HCT116 (cell line): ENCODE data around the gene RNF126. TPM values are rescaled to one million over a fixed set of nuclear protein-coding genes. Genes with fewer than 3 reads are reported as not detected.

Source experiments
- ATAC-seq: fragments of 200-7000 bp; cut with Tn5 transposase; 2 replicates; pipeline ENCODE4 v1.9.1; 2020; ENCODE audit warnings: mild to moderate bottlenecking, moderate library complexity
- BruUV-seq: library from RNA; stranded (reverse); fragments of 400-500 nt; replicated peaks from 2 replicates; lab custom pipeline; 2021; lab: Mats Ljungman, UMichigan
- CTCF ChIA-PET: fragments of 300-600 bp; sonication (Branson Sonifier 250); formaldehyde crosslinking; loops from one replicate; lab custom pipeline; 2021; ENCODE audit warnings: antibody characterized with exemption; lab: Charles Lee
- POLR2A ChIA-PET: fragments of 300-600, 350-600 bp; sonication (Branson Sonifier 250); formaldehyde crosslinking; loops from one replicate; lab custom pipeline; 2021; ENCODE audit warnings: antibody characterized with exemption; lab: Charles Lee
- RAD21 ChIA-PET, 2 experiments: fragments of 300-600 bp; sonication (Branson Sonifier 250); formaldehyde crosslinking; loops; one replicate each; lab custom pipeline; 2023; ENCODE audit warnings: low total read pairs in 2 of 2; ENCODE audit not compliant: uncharacterized antibody in 2 of 2, unreplicated experiment in 2 of 2, low non-redundant PET in 1 of 2; lab: Charles Lee
- DNase-seq: peaks from one replicate; pipeline ENCODE4 v3.0.0-alpha.2; 2010; ENCODE audit warnings: low read depth, low spot score
- H2AFZ ChIP-seq: fragments of 200-600 bp; shearing (Covaris generic), sonication (generic); 2 replicates; pipeline ENCODE4 v1.6.1; 2017; ENCODE audit warnings: low read depth, mixed run types, mixed read lengths, antibody characterized with exemption, low read length; ENCODE audit not compliant: poor library complexity, severe bottlenecking
- H3K27ac ChIP-seq: 2 replicates; pipeline ENCODE4 v1.5.1; 2012; ENCODE audit warnings: low read depth, low read length
- H3K27me3 ChIP-seq: fragments of 200-600 bp; sonication (generic); 2 replicates; pipeline ENCODE4 v1.6.1; 2016; ENCODE audit warnings: mixed run types, low read length, mixed read lengths; ENCODE audit not compliant: insufficient read depth
- H3K36me3 ChIP-seq, 2 experiments: fragments of 200-500 bp in 1 of 2; fragments of 200-600 bp in 1 of 2; sonication (Bioruptor generic) in 1 of 2; sonication (generic) in 1 of 2; 2 replicates each; pipeline versions ENCODE4 v1.5.1 to v1.6.1; 2014 to 2016; ENCODE audit warnings: low read length in 2 of 2, inconsistent platforms in 1 of 2, mixed read lengths in 1 of 2, mixed run types in 1 of 2; ENCODE audit not compliant: insufficient read depth in 2 of 2, control insufficient read depth in 1 of 2
- H3K4me1 ChIP-seq, 2 experiments: fragments of 200-600 bp in 1 of 2; sonication (generic) in 1 of 2; 2 replicates each; pipeline versions ENCODE4 v1.5.1 to v1.6.1; 2012 to 2017; ENCODE audit warnings: low read length in 2 of 2, inconsistent platforms in 1 of 2, mild to moderate bottlenecking in 1 of 2, mixed read lengths in 1 of 2, mixed run types in 1 of 2, moderate library complexity in 1 of 2; ENCODE audit not compliant: insufficient read depth in 2 of 2, control insufficient read depth in 1 of 2
- H3K4me2 ChIP-seq: fragments of 200-600 bp; sonication (generic); 2 replicates; pipeline ENCODE4 v1.6.1; 2017; ENCODE audit warnings: mixed run types, low read length, mixed read lengths
- H3K4me3 ChIP-seq, 2 experiments: fragments of 200-600 bp in 1 of 2; sonication (generic) in 1 of 2; replicated peaks in 1 of 2; 2 replicates each; pipeline ENCODE4 v1.5.1; 2011 to 2016; ENCODE audit warnings: low read length in 2 of 2, control low read depth in 1 of 2, low read depth in 1 of 2, mild to moderate bottlenecking in 1 of 2, mixed read lengths in 1 of 2, mixed run types in 1 of 2
- H3K79me2 ChIP-seq: fragments of 200-600 bp; sonication (generic); 2 replicates; pipeline ENCODE4 v1.6.1; 2017; ENCODE audit warnings: mild to moderate bottlenecking, mixed run types, low read length, moderate library complexity, mixed read lengths; ENCODE audit not compliant: insufficient read depth
- H3K9ac ChIP-seq: fragments of 200-600 bp; sonication (generic); 2 replicates; pipeline ENCODE4 v1.6.1; 2016; ENCODE audit warnings: low read length, mixed read lengths
- H3K9me2 ChIP-seq: fragments of 200-600 bp; sonication (generic), shearing (Covaris generic); 2 replicates; pipeline ENCODE4 v1.6.1; 2017; ENCODE audit warnings: mixed run types, mild to moderate bottlenecking, moderate library complexity; ENCODE audit not compliant: insufficient read depth
- H3K9me3 ChIP-seq, 2 experiments: fragments of 200-500 bp in 1 of 2; fragments of 200-600 bp in 1 of 2; sonication (Bioruptor generic) in 1 of 2; sonication (generic) in 1 of 2; 2 replicates each; pipeline ENCODE4 v1.6.1; 2014 to 2017; ENCODE audit warnings: low read length in 2 of 2, mixed read lengths in 2 of 2, inconsistent platforms in 1 of 2, low read depth in 1 of 2, mild to moderate bottlenecking in 1 of 2, mixed run types in 1 of 2, moderate library complexity in 1 of 2; ENCODE audit not compliant: control insufficient read depth in 1 of 2, insufficient read depth in 1 of 2
- H4K20me1 ChIP-seq: fragments of 200-600 bp; sonication (generic), shearing (Covaris generic); 2 replicates; pipeline ENCODE4 v1.6.1; 2017; ENCODE audit warnings: mixed run types, mild to moderate bottlenecking, moderate library complexity; ENCODE audit not compliant: insufficient read depth
- ATF3 ChIP-seq: IDR thresholded peaks from 2 replicates; pipeline ENCODE4 v1.6.1; 2012
- CBX3 ChIP-seq: IDR thresholded peaks from 2 replicates; pipeline ENCODE4 v1.6.1; 2012; ENCODE audit warnings: low read depth
- CEBPB ChIP-seq: IDR thresholded peaks from 2 replicates; pipeline ENCODE4 v1.6.1; 2012; ENCODE audit warnings: low read depth
- EGR1 ChIP-seq: IDR thresholded peaks from 2 replicates; pipeline ENCODE4 v1.6.1; 2012; ENCODE audit warnings: low read depth
- ELF1 ChIP-seq: IDR thresholded peaks from 2 replicates; pipeline ENCODE4 v1.6.1; 2012; ENCODE audit warnings: low read depth, borderline replicate concordance
- EZH2 ChIP-seq: fragments of 200-600 bp; sonication (generic); IDR thresholded peaks from 2 replicates; pipeline ENCODE4 v1.6.1; 2017; ENCODE audit warnings: antibody characterized with exemption, mixed run types
- EZH2phosphoT487 ChIP-seq: fragments of 200-600 bp; IDR thresholded peaks from 2 replicates; pipeline ENCODE4 v1.6.1; 2018; ENCODE audit warnings: antibody characterized with exemption, borderline replicate concordance
- FOSL1 ChIP-seq: IDR thresholded peaks from 2 replicates; pipeline ENCODE4 v1.6.1; 2012; ENCODE audit warnings: low read depth
- MAX ChIP-seq: IDR thresholded peaks from 2 replicates; pipeline ENCODE4 v1.6.1; 2012
- POLR2AphosphoS5 ChIP-seq: IDR thresholded peaks from 2 replicates; pipeline ENCODE4 v1.6.1; 2011; ENCODE audit warnings: mild to moderate bottlenecking, low read depth, low read length, moderate library complexity
- RAD21 ChIP-seq: IDR thresholded peaks from 2 replicates; pipeline ENCODE4 v1.6.1; 2012; ENCODE audit warnings: low read depth, mild to moderate bottlenecking
- REST ChIP-seq: IDR thresholded peaks from 2 replicates; pipeline ENCODE4 v1.6.1; 2012; ENCODE audit warnings: low read depth
- SIN3A ChIP-seq: IDR thresholded peaks from 2 replicates; pipeline ENCODE4 v1.6.1; 2012; ENCODE audit warnings: low read depth
- SP1 ChIP-seq: IDR thresholded peaks from 2 replicates; pipeline ENCODE4 v1.6.1; 2012; ENCODE audit warnings: low read depth
- SRF ChIP-seq: IDR thresholded peaks from 2 replicates; pipeline ENCODE4 v1.6.1; 2012; ENCODE audit warnings: low read depth
- TCF7L2 ChIP-seq: IDR thresholded peaks from 2 replicates; pipeline ENCODE4 v1.7.0; 2011; ENCODE audit warnings: borderline replicate concordance, inconsistent platforms; ENCODE audit not compliant: insufficient read depth, insufficient read length; ENCODE audit errors: extremely low read depth
- ZFX ChIP-seq: fragments of 450-650 bp; IDR thresholded peaks from 2 replicates; pipeline ENCODE4 v1.6.1; 2017
- ZNF274 ChIP-seq: fragments of 200-500 bp; sonication (Bioruptor generic); IDR thresholded peaks from 2 replicates; pipeline ENCODE4 v1.6.1; 2014; ENCODE audit warnings: mild to moderate bottlenecking, low read depth, low read length, inconsistent platforms
- intact Hi-C: fragments of 100-400 bp; cut with micrococcal nuclease; formaldehyde crosslinking; loops from 2 replicates; pipeline ENCODE4 v1.10.0; 2022
- total RNA-seq: library from RNA; stranded (reverse); gene quantifications from one replicate; pipeline ENCODE4 v1.2.1, GENCODE V29; 2021; ENCODE audit not compliant: unreplicated experiment

RNF126 gene
- total RNA-seq, 1 experiment from 2014 or later, result 93.8 TPM

GRCh38 chr19:690203-690602 is 27.2 kb upstream of the RNF126 start:
- DNase-seq (no peak), ATAC-seq (no peak)
- BruUV-seq, result no TSS peak
- POLR2A ChIA-PET, result interaction anchor here (0.7 to 1.4 kb wide), 2 partner anchors 14 to 201 kb away, joined by 3 read pairs; no protein-coding TSS in a partner anchor
- Histone ChIP-seq H3K27ac (no peak overlapping the region), H3K4me2 (no peak overlapping the region), H3K9ac (no peak overlapping the region), H4K20me1 (no peaks in the 10 kb centered on the region), H3K4me3 (no peak overlapping the region), H3K9me2 (no peaks in the 10 kb centered on the region), H3K27me3 (no peaks in the 10 kb centered on the region), H3K4me1 (no peaks in the 10 kb centered on the region), H3K9me3 (no peaks in the 10 kb centered on the region), H3K79me2 (no peaks in the 10 kb centered on the region), H3K36me3 (no peaks in the 10 kb centered on the region), H2AFZ (no peak overlapping the region)
- no peak for TF ChIP-seq EGR1
- no peak for TF ChIP-seq EZH2phosphoT487
- no peak for TF ChIP-seq ZFX
- CTCF ChIA-PET, result no interaction called here
- intact Hi-C loops, result no loop called here
- RAD21 ChIA-PET, result no interaction called here

- Histone ChIP-seq H2AFZ (no peak overlapping the region), H3K9me2 (no peaks in the 10 kb centered on the region), H3K36me3 (no peaks in the 10 kb centered on the region), H3K4me3 (no peak overlapping the region), H3K27ac (no peak overlapping the region), H3K4me1 (no peaks in the 10 kb centered on the region), H3K79me2 (no peaks in the 10 kb centered on the region), H3K9ac (no peak overlapping the region), H3K9me3 (no peaks in the 10 kb centered on the region), H3K27me3 (no peaks in the 10 kb centered on the region), H4K20me1 (no peaks in the 10 kb centered on the region), H3K4me2 (no peak overlapping the region)
- DNase-seq (no peak), ATAC-seq (no peak)
- intact Hi-C loops, result no loop called here
- RAD21 ChIA-PET, result no interaction called here
- CTCF ChIA-PET, result no interaction called here
- BruUV-seq, result no TSS peak
- POLR2A ChIA-PET, result no interaction called here
- TF ChIP-seq EZH2, result no peak
- TF ChIP-seq FOSL1, result no peak
- no peak for TF ChIP-seq REST
- TF ChIP-seq EZH2phosphoT487, result no peak
- TF ChIP-seq CEBPB, result no peak
- no peak for TF ChIP-seq SP1
- TF ChIP-seq ZNF274, result no peak
- no peak for TF ChIP-seq MAX
- no peak for TF ChIP-seq CBX3
- no peak for TF ChIP-seq EGR1
- TF ChIP-seq RAD21, result no peak
- TF ChIP-seq ATF3, result no peak
- TF ChIP-seq SIN3A, result no peak
- TF ChIP-seq POLR2AphosphoS5, result no peak
- no peak for TF ChIP-seq TCF7L2
- no peak for TF ChIP-seq ELF1
- TF ChIP-seq SRF, result no peak
These were observed 26.0 kb upstream of the RNF126 start for GRCh38 chr19:688992-689391.
